Measurements from ENCODE around the gene ZNF839.
"Not testable (repeated sequence)": the region's sequence is repeated elsewhere in the genome, so short reads cannot be mapped to it uniquely, and the experiment has no call there.

ZNF839 gene

GRCh38 chr14:102342238-102342637 lies 22.7 kb downstream of the ZNF839 start:
- no peak for DNase-seq

- no peak for DNase-seq
These were observed 24.5 kb downstream of the ZNF839 start for GRCh38 chr14:102344084-102344483.

- no peak for DNase-seq
These were observed 24.9 kb downstream of the ZNF839 start for GRCh38 chr14:102344485-102344884.

GRCh38 chr14:102345232-102345631 lies 25.7 kb downstream of the ZNF839 start:
- DNase-seq = no peak

GRCh38 chr14:102346645-102347044 lies 27.1 kb downstream of the ZNF839 start:
- no peak for DNase-seq

GRCh38 chr14:102348376-102348775 lies 28.8 kb downstream of the ZNF839 start:
- DNase-seq = no peak

GRCh38 chr14:102351023-102351422 lies 31.5 kb downstream of the ZNF839 start:
- DNase-seq = no peak

- not testable (repeated sequence) for DNase-seq
These were observed 32.0 kb downstream of the ZNF839 start for GRCh38 chr14:102351593-102351992.

GRCh38 chr14:102352213-102352612 lies 32.7 kb downstream of the ZNF839 start:
- no peak for DNase-seq

- no peak for DNase-seq
These were observed 33.6 kb downstream of the ZNF839 start for GRCh38 chr14:102353126-102353619.

GRCh38 chr14:102356280-102356679 lies 36.7 kb downstream of the ZNF839 start:
- DNase-seq = no peak

GRCh38 chr14:102359341-102359740 lies 39.8 kb downstream of the ZNF839 start:
- DNase-seq = no peak

GRCh38 chr14:102360388-102360787 lies 40.8 kb downstream of the ZNF839 start:
- no peak for DNase-seq

- DNase-seq = no peak
These were observed 42.5 kb downstream of the ZNF839 start for GRCh38 chr14:102362084-102362483.

- peak; percentile 93 for DNase-seq
These were observed 43.1 kb downstream of the ZNF839 start, which contains the start of the genes CINP and TECPR2 for GRCh38 chr14:102362545-102363181. Gene CINP, minus strand, starts transcription at chr14:102362890. Its CDS starts 39 bp downstream, at chr14:102362851. Gene TECPR2, plus strand, starts transcription at chr14:102362941. Its CDS starts 13,781 bp downstream, at chr14:102376722.

- DNase-seq = peak; percentile 16
These were observed 43.8 kb downstream of the ZNF839 start for GRCh38 chr14:102363182-102363943.

- no peak for DNase-seq
These were observed 50.8 kb downstream of the ZNF839 start for GRCh38 chr14:102370305-102370809.

- DNase-seq = no peak
These were observed 51.8 kb downstream of the ZNF839 start for GRCh38 chr14:102371361-102371760.

- no peak for DNase-seq
These were observed 53.6 kb downstream of the ZNF839 start for GRCh38 chr14:102373110-102373509.

GRCh38 chr14:102374264-102374663 lies 54.7 kb downstream of the ZNF839 start:
- no peak for DNase-seq

- no peak for DNase-seq
These were observed 55.6 kb downstream of the ZNF839 start for GRCh38 chr14:102375119-102375518.

- no peak for DNase-seq
These were observed 58.1 kb downstream of the ZNF839 start for GRCh38 chr14:102377696-102378095.

- no peak for DNase-seq
These were observed 59.3 kb downstream of the ZNF839 start for GRCh38 chr14:102378830-102379229.

- DNase-seq = no peak
These were observed 67.5 kb downstream of the ZNF839 start for GRCh38 chr14:102387086-102387485.

Data from NCI-H2227 treated with DMSO at 0.1 percent for 48 hours (cell line).